Adrenal gland (tissue), 12 donors: ENCODE results near the gene MNAT1. TPM values are rescaled to one million over a fixed set of nuclear protein-coding genes. Genes with fewer than 3 reads are reported as not detected.

Experiments used
- DNase-seq, 7 donors: peaks; one replicate each; pipeline ENCODE4 v3.0.0-alpha.2; 2019 to 2020
- H3K27ac ChIP-seq, 5 donors: fragments of 200-600 bp; sonication (generic) in 4 of 5; 1 replicate in 3 of 5; 2 replicates in 2 of 5; pipeline versions ENCODE4 v1.5.1 to v1.8.0; 2016 to 2020; ENCODE audit warnings: mild to moderate bottlenecking in 1 of 5
- H3K27me3 ChIP-seq: fragments of 200-600 bp; 2 replicates; pipeline ENCODE4 v1.8.0; 2021
- H3K36me3 ChIP-seq, 2 donors: fragments of 200-600 bp; replicated peaks in 1 of 2; 1 replicate in 1 of 2; 2 replicates in 1 of 2; pipeline versions ENCODE4 v1.5.1 to v1.8.0; 2018 to 2022
- H3K4me1 ChIP-seq, 2 donors: fragments of 200-600 bp; replicated peaks in 1 of 2; 1 replicate in 1 of 2; 2 replicates in 1 of 2; pipeline versions ENCODE4 v1.5.1 to v1.8.0; 2018 to 2021
- H3K4me3 ChIP-seq, 4 donors: fragments of 200-600 bp; sonication (generic) in 3 of 4; one replicate each; pipeline ENCODE4 v1.5.1; 2016 to 2018
- H3K9me3 ChIP-seq, 3 donors: fragments of 200-600 bp; sonication (generic) in 1 of 3; replicated peaks in 1 of 3; 1 replicate in 2 of 3; 2 replicates in 1 of 3; pipeline versions ENCODE4 v1.5.1 to v1.8.0; 2016 to 2021
- POLR2A ChIP-seq, 2 donors: fragments of 450-650 bp; IDR thresholded peaks; one replicate each; pipeline ENCODE4 v1.6.1; 2017; ENCODE audit warnings: antibody characterized with exemption in 2 of 2, mild to moderate bottlenecking in 2 of 2, moderate library complexity in 1 of 2
- WGBS, 4 donors: extraction: QIAGEN DNeasy Blood & Tissue Kit in 2 of 4; methylation state at CpG; one replicate each; pipeline versions ENCODE4 v1.1.5 to v1.1.7; 2013 to 2017; 5-methylcytosine and 5-hydroxymethylcytosine counted together
- intact Hi-C, 2 donors: fragments of 100-400 bp; cut with DNase I; formaldehyde crosslinking; loops; one replicate each; pipeline versions ENCODE4 v1.14.1 to v1.15.0; 2022 to 2023
- polyA plus RNA-seq, 3 donors: library from polyadenylated mRNA; stranded (reverse); fragments of 200-250 nt in 2 of 3; fragments of 350-450 nt in 1 of 3; fragmentation: Illumina TruSeq in 1 of 3; extraction: RNeasy Lipid Tissue Mini Kit (QIAGEN cat#74804) in 1 of 3; gene quantifications; one replicate each; pipeline ENCODE4 v1.2.3, GENCODE V29; 2013 to 2014
- total RNA-seq, 9 donors: library from RNA; depleted of rRNA in 4 of 9; stranded (reverse); fragments of >200 nt in 4 of 9; fragments of 120-200 nt in 1 of 9; fragmentation: NEBNext Ultra II Directional in 1 of 9; extraction: Animal tissue kit (Norgen Biotek cat#: 25700) in 1 of 9; gene quantifications; one replicate each; pipeline versions ENCODE4 v1.1.0 to v1.2.4, GENCODE V29; 2013 to 2023
- TF ChIP-seq, protein P1 (sequence below), 6 experiments: fragments of 450-650 bp in 4 of 6; fragments of 200-600 bp in 2 of 6; sonication (generic) in 1 of 6; IDR thresholded peaks; 1 replicate in 5 of 6; 2 replicates in 1 of 6; pipeline versions ENCODE4 v1.5.1 to v1.8.0; 2016 to 2021; ENCODE audit warnings: antibody characterized with exemption in 6 of 6, mild to moderate bottlenecking in 2 of 6, moderate library complexity in 1 of 6
- donor health status: healthy with polysubstance abuse.
- donor health status: Bipolar disorder and iron deficiency.
- donor health status: DM: yes; HTN: yes; CAD: no.
- donor health status: DM: no; HTN: no; CAD: no.
- donor health status: DM: no; HTN: no; CAD: no.
- donor health status: DM: yes; HTN: yes; CAD: no.

The MNAT1 gene
- total and polyA plus RNA-seq, 12 donors, result 11.7 to 69.2 (median 29.0) TPM

DNA sequence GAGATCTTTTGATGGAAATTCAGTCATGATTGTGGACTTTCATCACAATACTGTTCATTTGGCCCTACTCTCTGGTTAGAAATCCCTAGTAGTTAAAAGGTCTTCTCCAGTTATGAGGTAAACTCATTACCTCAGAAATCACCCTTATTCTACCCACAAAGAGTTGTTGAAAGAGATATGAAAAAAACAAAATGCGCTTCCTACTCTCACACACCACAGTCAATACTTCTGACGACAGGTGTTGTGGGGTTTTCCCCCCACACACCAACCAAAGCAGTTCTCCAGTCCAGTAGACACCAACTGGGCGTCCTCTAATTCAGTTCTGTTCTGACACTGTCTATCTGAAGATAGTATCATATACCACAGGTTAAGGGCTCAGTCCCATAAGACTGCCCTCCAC, 191.4 kb downstream of the MNAT1 start:
- intact Hi-C loops, result no loop called here
- no peak overlapping the region for H3K27ac ChIP-seq
- H3K27me3 ChIP-seq, result no peaks in the 10 kb centered on the region
- H3K36me3 ChIP-seq, result no peaks in the 10 kb centered on the region
- H3K9me3 ChIP-seq, result no peaks in the 10 kb centered on the region
- H3K4me3 ChIP-seq, result no peak overlapping the region
- WGBS, 4 donors, result 97 to 98% (median 97%) methylated on average over 3 of the region's 3 CpGs
- H3K4me1 ChIP-seq, result no peaks in the 10 kb centered on the region
- TF ChIP-seq, protein P1, sequence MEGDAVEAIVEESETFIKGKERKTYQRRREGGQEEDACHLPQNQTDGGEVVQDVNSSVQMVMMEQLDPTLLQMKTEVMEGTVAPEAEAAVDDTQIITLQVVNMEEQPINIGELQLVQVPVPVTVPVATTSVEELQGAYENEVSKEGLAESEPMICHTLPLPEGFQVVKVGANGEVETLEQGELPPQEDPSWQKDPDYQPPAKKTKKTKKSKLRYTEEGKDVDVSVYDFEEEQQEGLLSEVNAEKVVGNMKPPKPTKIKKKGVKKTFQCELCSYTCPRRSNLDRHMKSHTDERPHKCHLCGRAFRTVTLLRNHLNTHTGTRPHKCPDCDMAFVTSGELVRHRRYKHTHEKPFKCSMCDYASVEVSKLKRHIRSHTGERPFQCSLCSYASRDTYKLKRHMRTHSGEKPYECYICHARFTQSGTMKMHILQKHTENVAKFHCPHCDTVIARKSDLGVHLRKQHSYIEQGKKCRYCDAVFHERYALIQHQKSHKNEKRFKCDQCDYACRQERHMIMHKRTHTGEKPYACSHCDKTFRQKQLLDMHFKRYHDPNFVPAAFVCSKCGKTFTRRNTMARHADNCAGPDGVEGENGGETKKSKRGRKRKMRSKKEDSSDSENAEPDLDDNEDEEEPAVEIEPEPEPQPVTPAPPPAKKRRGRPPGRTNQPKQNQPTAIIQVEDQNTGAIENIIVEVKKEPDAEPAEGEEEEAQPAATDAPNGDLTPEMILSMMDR (IDR thresholded peaks at IDR 0.05), result no peak
- TF ChIP-seq POLR2A (IDR thresholded peaks at IDR 0.05), result no peak
- DNase-seq, result no peak

GRCh38 chr14:60931218-60931617, 196.7 kb downstream of the MNAT1 start:
- no peaks in the 10 kb centered on the region for H3K36me3 ChIP-seq
- WGBS, 4 donors, result 88 to 96% (median 90%) methylated on average over 1 of the region's 1 CpG
- H3K4me3 ChIP-seq, result no peak overlapping the region
- no peaks in the 10 kb centered on the region for H3K4me1 ChIP-seq
- H3K9me3 ChIP-seq, result no peaks in the 10 kb centered on the region
- no peak overlapping the region for H3K27ac ChIP-seq
- TF ChIP-seq, protein P1 (IDR thresholded peaks at IDR 0.05), result no peak
- no peak for TF ChIP-seq POLR2A (IDR thresholded peaks at IDR 0.05)
- intact Hi-C loops, result no loop called here
- no peaks in the 10 kb centered on the region for H3K27me3 ChIP-seq
- DNase-seq, result no peak

GRCh38 chr14:60933920-60934655, 199.5 kb downstream of the MNAT1 start:
- H3K9me3 ChIP-seq, result no peaks in the 10 kb centered on the region

DNA sequence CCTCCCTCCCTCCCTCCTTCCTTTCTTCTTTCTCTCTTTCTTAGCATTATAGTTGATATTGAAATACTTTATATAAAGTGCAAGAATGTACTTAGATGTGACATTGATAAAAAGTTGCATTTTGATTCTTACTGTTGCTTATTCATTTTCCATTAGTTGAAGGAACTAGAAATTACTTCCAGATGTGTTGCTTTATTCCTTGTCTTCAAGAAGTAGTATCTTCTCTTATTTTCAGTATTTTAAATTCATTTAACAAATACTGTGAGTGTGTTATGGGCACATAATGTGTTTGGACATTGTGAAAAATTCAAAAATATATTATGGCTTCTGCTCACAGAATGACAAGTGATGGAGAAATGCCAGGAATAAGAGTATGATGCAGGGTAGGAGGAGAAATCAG, 200.8 kb downstream of the MNAT1 start:
- DNase-seq, result no peak
- no peak for TF ChIP-seq POLR2A (IDR thresholded peaks at IDR 0.05)
- TF ChIP-seq, protein P1 (IDR thresholded peaks at IDR 0.05), result no peak
- H3K4me1 ChIP-seq, result no peaks in the 10 kb centered on the region
- no peaks in the 10 kb centered on the region for H3K9me3 ChIP-seq
- H3K27me3 ChIP-seq, result no peaks in the 10 kb centered on the region
- no peak overlapping the region for H3K27ac ChIP-seq
- H3K36me3 ChIP-seq, result no peaks in the 10 kb centered on the region
- intact Hi-C loops, result no loop called here
- no peak overlapping the region for H3K4me3 ChIP-seq

More at GRCh38 chr14:60933920-60934655, 199.5 kb downstream of the MNAT1 start:
- no peak overlapping the region for H3K27ac ChIP-seq
- no peaks in the 10 kb centered on the region for H3K36me3 ChIP-seq
- no peak for DNase-seq
- TF ChIP-seq POLR2A (IDR thresholded peaks at IDR 0.05), result no peak
- TF ChIP-seq, protein P1 (IDR thresholded peaks at IDR 0.05), result no peak
- H3K4me1 ChIP-seq, result no peaks in the 10 kb centered on the region
- WGBS, 4 donors, result 92 to 96% (median 94%) methylated on average over 8 of the region's 8 CpGs
- H3K27me3 ChIP-seq, result no peaks in the 10 kb centered on the region
- H3K4me3 ChIP-seq, result no peak overlapping the region
- intact Hi-C loops, result no loop called here
